Measurements from ENCODE around the gene PDCD6IP.
"Not testable (repeated sequence)": the region's sequence is repeated elsewhere in the genome, so short reads cannot be mapped to it uniquely, and the experiment has no call there.

PDCD6IP gene

DNA sequence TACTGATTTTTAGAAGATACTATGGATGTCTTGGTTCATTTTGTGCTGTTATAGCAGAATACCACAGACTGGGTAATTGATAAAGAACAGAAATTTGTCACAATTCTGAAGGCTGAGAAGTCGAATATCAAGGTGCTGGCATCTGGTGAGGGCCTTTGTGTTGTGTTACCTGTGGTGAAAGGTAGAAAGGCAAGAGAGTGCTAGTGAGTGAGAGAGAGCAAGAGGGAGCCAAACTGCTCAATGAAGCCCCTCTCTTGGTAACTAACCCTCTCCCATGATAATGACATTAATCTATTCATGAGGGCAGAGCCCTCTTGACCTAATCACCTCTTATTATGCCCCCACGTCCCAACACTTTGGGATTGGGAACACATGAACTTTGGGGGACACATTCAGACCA lies 31.3 kb downstream of the PDCD6IP start:
- ChIA-PET POLR2A (no interaction called here), CTCF (no interaction called here)
- Histone ChIP-seq H3K27me3 (replicated peaks in 2 of 5; ENCODE audit: control insufficient read depth in 4 of 5, insufficient read depth in 5 of 5, low read length in 4 of 5) (no peaks in the 10 kb centered on the region), H3K27ac (ENCODE audit: insufficient read depth in 1 of 2, low read depth in 1 of 2, low read length in 2 of 2, poor library complexity in 1 of 2, severe bottlenecking in 2 of 2) (no peak overlapping the region), H3K4me1 (ENCODE audit: control extremely low read depth in 1 of 4, control insufficient read depth in 4 of 4, insufficient read depth in 4 of 4, low read length in 3 of 4) (no peaks in the 10 kb centered on the region), H3K9me3 (ENCODE audit: control extremely low read depth in 1 of 5, control insufficient read depth in 4 of 5, insufficient read depth in 2 of 5, low read depth in 1 of 5, low read length in 4 of 5) (no peaks in the 10 kb centered on the region), H3K36me3 (ENCODE audit: control insufficient read depth in 4 of 4, insufficient read depth in 4 of 4, low read length in 3 of 4) (peaks cover 17 to 59% (median 34%) of the 10 kb centered on the region in 4 experiments), H3K4me3 (ENCODE audit: control insufficient read depth in 1 of 7, extremely low read depth in 1 of 7, insufficient read depth in 4 of 7, low read depth in 2 of 7, low read length in 6 of 7) (no peak overlapping the region)
- 100% methylated on average over 1 of the region's 2 CpGs for WGBS (ENCODE audit: insufficient coverage)
- no peak for DNase-seq

DNA sequence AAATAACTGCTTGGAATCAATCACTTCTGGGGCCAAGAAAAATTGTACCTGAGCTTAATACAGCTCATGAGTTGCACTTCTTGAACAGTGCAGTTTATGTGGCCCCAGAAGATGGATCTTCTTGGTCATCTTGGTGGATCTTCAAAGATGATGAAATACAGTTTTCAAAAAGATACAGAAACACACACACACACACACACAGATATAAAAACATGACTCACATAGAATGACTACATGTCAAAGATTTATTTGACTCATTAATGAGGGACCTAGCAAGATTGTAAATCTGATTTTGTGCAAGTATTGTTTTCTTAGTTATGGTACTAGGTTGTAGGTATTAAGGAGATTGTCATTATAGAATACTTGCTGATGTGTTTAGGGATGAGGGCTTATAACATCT lies 32.6 kb downstream of the PDCD6IP start:
- ChIA-PET CTCF (no interaction called here), POLR2A (no interaction called here)
- Histone ChIP-seq H3K9me3 (ENCODE audit: control extremely low read depth in 1 of 5, control insufficient read depth in 4 of 5, insufficient read depth in 2 of 5, low read depth in 1 of 5, low read length in 4 of 5) (no peaks in the 10 kb centered on the region), H3K4me1 (ENCODE audit: control extremely low read depth in 1 of 4, control insufficient read depth in 4 of 4, insufficient read depth in 4 of 4, low read length in 3 of 4) (no peaks in the 10 kb centered on the region), H3K4me3 (ENCODE audit: control insufficient read depth in 1 of 7, extremely low read depth in 1 of 7, insufficient read depth in 4 of 7, low read depth in 2 of 7, low read length in 6 of 7) (no peak overlapping the region), H3K36me3 (ENCODE audit: control insufficient read depth in 4 of 4, insufficient read depth in 4 of 4, low read length in 3 of 4) (peaks cover 18 to 56% (median 36%) of the 10 kb centered on the region in 4 experiments), H3K27ac (ENCODE audit: insufficient read depth in 1 of 2, low read depth in 1 of 2, low read length in 2 of 2, poor library complexity in 1 of 2, severe bottlenecking in 2 of 2) (no peak overlapping the region), H3K27me3 (replicated peaks in 2 of 5; ENCODE audit: control insufficient read depth in 4 of 5, insufficient read depth in 5 of 5, low read length in 4 of 5) (no peaks in the 10 kb centered on the region)
- DNase-seq = no peak

DNA sequence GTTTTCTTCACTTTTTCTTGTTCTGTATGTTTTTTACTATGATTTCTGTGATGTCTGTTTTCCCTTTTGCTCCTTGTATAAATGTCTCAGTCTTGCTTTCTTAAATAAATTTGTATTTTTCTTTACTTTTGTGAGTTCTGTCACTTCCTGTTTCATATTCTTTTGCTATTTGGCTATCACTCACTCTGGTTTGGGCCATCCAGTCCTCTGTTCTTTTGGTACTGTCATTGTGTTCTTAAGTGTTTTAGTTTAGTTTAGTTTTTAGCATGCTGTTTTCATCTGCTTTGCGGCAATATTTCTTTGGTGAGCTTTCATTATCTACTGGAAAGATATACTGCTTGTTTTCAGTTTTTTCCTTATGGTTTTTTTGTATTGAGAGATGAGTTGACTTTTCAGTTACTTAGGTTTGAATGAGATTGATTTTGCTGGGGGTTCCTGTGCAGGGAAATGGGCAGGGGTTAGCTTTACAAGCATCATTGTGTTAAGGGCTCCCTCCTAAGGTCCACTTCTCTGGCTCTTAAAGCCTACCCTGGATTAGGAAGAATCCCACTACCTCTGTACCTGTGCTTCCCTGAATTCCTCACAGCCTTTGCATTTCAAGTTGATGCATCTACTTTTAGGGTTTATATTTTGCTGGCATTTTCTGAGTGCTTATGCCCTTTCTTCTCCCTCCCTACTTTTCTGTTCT lies 35.1 kb downstream of the PDCD6IP start:
- CTCF ChIA-PET = interaction anchor here (1.3 kb wide), 1 partner anchor 11 kb away, joined by 3 read pairs; no protein-coding TSS in a partner anchor
- Histone ChIP-seq H3K27me3 (replicated peaks in 2 of 5; ENCODE audit: control insufficient read depth in 4 of 5, insufficient read depth in 5 of 5, low read length in 4 of 5) (no peaks in the 10 kb centered on the region), H3K4me1 (ENCODE audit: control extremely low read depth in 1 of 4, control insufficient read depth in 4 of 4, insufficient read depth in 4 of 4, low read length in 3 of 4) (no peaks in the 10 kb centered on the region), H3K4me3 (ENCODE audit: control insufficient read depth in 1 of 7, extremely low read depth in 1 of 7, insufficient read depth in 4 of 7, low read depth in 2 of 7, low read length in 6 of 7) (no peak overlapping the region), H3K27ac (ENCODE audit: insufficient read depth in 1 of 2, low read depth in 1 of 2, low read length in 2 of 2, poor library complexity in 1 of 2, severe bottlenecking in 2 of 2) (no peak overlapping the region), H3K36me3 (ENCODE audit: control insufficient read depth in 4 of 4, insufficient read depth in 4 of 4, low read length in 3 of 4) (peaks cover 18 to 44% (median 29%) of the 10 kb centered on the region in 4 experiments), H3K9me3 (ENCODE audit: control extremely low read depth in 1 of 5, control insufficient read depth in 4 of 5, insufficient read depth in 2 of 5, low read depth in 1 of 5, low read length in 4 of 5) (no peaks in the 10 kb centered on the region)
- POLR2A ChIA-PET = no interaction called here
- 100% methylated on average over 1 of the region's 1 CpG for WGBS (ENCODE audit: insufficient coverage)
- DNase-seq = no peak

DNA sequence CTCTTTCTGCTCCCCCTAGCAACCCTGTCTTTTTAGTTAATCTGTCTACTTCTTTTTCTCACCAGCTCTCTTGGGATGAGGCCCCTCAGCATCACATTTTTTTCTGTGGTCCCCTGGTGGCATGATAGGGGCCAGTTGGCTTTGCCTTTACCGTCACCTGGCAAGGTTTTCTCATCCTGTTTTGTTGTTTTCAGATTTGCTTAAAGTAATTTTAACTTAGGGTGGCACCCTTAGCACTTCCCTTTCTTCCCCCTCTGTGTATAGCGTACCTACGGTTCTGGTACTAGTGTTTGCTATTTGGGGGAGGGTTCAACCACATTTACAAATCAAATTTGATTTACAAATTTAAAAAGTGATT lies 35.6 kb downstream of the PDCD6IP start:
- CTCF ChIA-PET = interaction anchor here (1.3 kb wide), 1 partner anchor 11 kb away, joined by 3 read pairs; no protein-coding TSS in a partner anchor
- no peaks in the 10 kb centered on the region for H3K4me1 ChIP-seq (ENCODE audit: control extremely low read depth in 1 of 4, control insufficient read depth in 4 of 4, insufficient read depth in 4 of 4, low read length in 3 of 4)
- POLR2A ChIA-PET = no interaction called here

DNA sequence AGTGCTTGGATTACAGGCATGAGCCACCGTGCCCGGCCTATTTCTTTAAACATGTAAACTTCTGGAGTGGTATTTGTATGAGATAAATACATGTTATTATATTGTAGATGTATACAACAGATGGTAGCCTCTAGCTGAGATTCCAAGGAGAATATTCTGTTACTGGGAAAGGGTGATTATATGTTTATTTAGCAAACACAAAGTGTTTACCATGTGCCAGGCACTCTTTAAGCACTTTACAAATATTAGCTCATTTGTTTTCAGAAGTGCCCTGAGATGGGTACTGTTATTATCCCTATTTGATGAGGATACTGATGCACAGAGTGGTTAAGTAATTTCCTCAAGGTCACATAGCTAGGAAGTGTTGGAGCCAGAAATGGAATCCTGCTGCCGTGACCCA lies 38.8 kb downstream of the PDCD6IP start:
- H3K9me3 ChIP-seq (ENCODE audit: control extremely low read depth in 1 of 5, control insufficient read depth in 4 of 5, insufficient read depth in 2 of 5, low read depth in 1 of 5, low read length in 4 of 5); DNase-seq; H3K27ac ChIP-seq (ENCODE audit: insufficient read depth in 1 of 2, low read depth in 1 of 2, low read length in 2 of 2, poor library complexity in 1 of 2, severe bottlenecking in 2 of 2); H3K4me1 ChIP-seq (ENCODE audit: control extremely low read depth in 1 of 4, control insufficient read depth in 4 of 4, insufficient read depth in 4 of 4, low read length in 3 of 4); H3K27me3 ChIP-seq (replicated peaks in 2 of 5; ENCODE audit: control insufficient read depth in 4 of 5, insufficient read depth in 5 of 5, low read length in 4 of 5); CTCF ChIA-PET; H3K4me3 ChIP-seq (ENCODE audit: control insufficient read depth in 1 of 7, extremely low read depth in 1 of 7, insufficient read depth in 4 of 7, low read depth in 2 of 7, low read length in 6 of 7); POLR2A ChIA-PET: not testable (repeated sequence)
- peaks cover 4 to 40% (median 12%) of the 10 kb centered on the region in 4 experiments for H3K36me3 ChIP-seq (ENCODE audit: control insufficient read depth in 4 of 4, insufficient read depth in 4 of 4, low read length in 3 of 4)
- WGBS (ENCODE audit: insufficient coverage) = 100% methylated on average over 2 of the region's 3 CpGs

More for the DNA sequence above, 35.6 kb downstream of the PDCD6IP start:
- DNase-seq = no peak
- H3K27ac ChIP-seq (ENCODE audit: insufficient read depth in 1 of 2, low read depth in 1 of 2, low read length in 2 of 2, poor library complexity in 1 of 2, severe bottlenecking in 2 of 2) = no peak overlapping the region
- no peaks in the 10 kb centered on the region for H3K9me3 ChIP-seq (ENCODE audit: control extremely low read depth in 1 of 5, control insufficient read depth in 4 of 5, insufficient read depth in 2 of 5, low read depth in 1 of 5, low read length in 4 of 5)
- peaks cover 18 to 46% (median 27%) of the 10 kb centered on the region in 4 experiments for H3K36me3 ChIP-seq (ENCODE audit: control insufficient read depth in 4 of 4, insufficient read depth in 4 of 4, low read length in 3 of 4)
- no CpG with 5 or more reads among the region's 3 CpGs for WGBS (ENCODE audit: insufficient coverage)
- H3K4me3 ChIP-seq (ENCODE audit: control insufficient read depth in 1 of 7, extremely low read depth in 1 of 7, insufficient read depth in 4 of 7, low read depth in 2 of 7, low read length in 6 of 7) = no peak overlapping the region
- H3K27me3 ChIP-seq (replicated peaks in 2 of 5; ENCODE audit: control insufficient read depth in 4 of 5, insufficient read depth in 5 of 5, low read length in 4 of 5) = no peaks in the 10 kb centered on the region

DNA sequence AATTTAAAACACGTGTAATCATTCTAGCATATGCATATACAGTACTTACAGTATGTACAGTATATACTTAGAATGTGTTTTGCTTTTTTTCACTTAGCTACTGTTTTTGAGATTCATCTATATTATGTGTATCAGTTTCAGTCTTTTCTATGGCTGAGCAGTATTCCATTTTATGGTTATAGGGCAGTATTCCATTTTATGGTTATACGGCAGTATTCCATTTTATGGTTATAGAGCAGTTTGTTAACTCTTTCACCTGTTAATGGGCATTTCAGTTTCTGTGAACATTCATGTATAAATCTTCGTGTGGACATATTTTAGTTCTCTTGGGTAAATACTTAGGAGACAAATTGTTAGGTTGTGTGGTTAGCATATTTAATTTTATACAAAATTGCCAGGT lies 40.9 kb downstream of the PDCD6IP start:
- no peaks in the 10 kb centered on the region for H3K9me3 ChIP-seq (ENCODE audit: control extremely low read depth in 1 of 5, control insufficient read depth in 4 of 5, insufficient read depth in 2 of 5, low read depth in 1 of 5, low read length in 4 of 5)
- H3K27ac ChIP-seq (ENCODE audit: insufficient read depth in 1 of 2, low read depth in 1 of 2, low read length in 2 of 2, poor library complexity in 1 of 2, severe bottlenecking in 2 of 2) = no peak overlapping the region
- no peak for DNase-seq
- no peak overlapping the region for H3K4me3 ChIP-seq (ENCODE audit: control insufficient read depth in 1 of 7, extremely low read depth in 1 of 7, insufficient read depth in 4 of 7, low read depth in 2 of 7, low read length in 6 of 7)
- ChIA-PET POLR2A (no interaction called here), CTCF (no interaction called here)
- no peaks in the 10 kb centered on the region for H3K27me3 ChIP-seq (replicated peaks in 2 of 5; ENCODE audit: control insufficient read depth in 4 of 5, insufficient read depth in 5 of 5, low read length in 4 of 5)
- H3K36me3 ChIP-seq (ENCODE audit: control insufficient read depth in 4 of 4, insufficient read depth in 4 of 4, low read length in 3 of 4) = peaks cover 6 to 39% (median 11%) of the 10 kb centered on the region in 4 experiments
- H3K4me1 ChIP-seq (ENCODE audit: control extremely low read depth in 1 of 4, control insufficient read depth in 4 of 4, insufficient read depth in 4 of 4, low read length in 3 of 4) = no peaks in the 10 kb centered on the region
- WGBS (ENCODE audit: insufficient coverage) = 100% methylated on average over 1 of the region's 3 CpGs

DNA sequence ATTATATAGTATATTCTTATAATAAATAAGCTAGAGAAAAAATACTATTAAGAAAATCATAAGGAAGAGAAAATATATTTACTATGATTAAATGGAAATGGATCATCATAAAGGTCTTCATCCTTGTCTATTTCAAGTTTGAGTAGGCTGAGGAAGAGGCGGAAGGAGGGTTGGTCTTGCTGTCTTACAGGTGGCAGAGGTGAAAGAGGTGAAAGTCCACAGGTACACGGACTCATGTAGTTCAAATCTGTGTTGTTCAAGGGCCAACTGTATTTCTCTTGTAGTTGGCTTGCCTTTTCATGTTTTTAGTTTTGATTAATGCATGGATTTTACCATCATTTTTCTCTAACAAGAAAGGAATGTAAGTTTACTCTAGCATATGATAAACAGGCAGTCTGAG lies 41.7 kb downstream of the PDCD6IP start:
- Histone ChIP-seq H3K4me3 (ENCODE audit: control insufficient read depth in 1 of 7, extremely low read depth in 1 of 7, insufficient read depth in 4 of 7, low read depth in 2 of 7, low read length in 6 of 7) (no peak overlapping the region), H3K9me3 (ENCODE audit: control extremely low read depth in 1 of 5, control insufficient read depth in 4 of 5, insufficient read depth in 2 of 5, low read depth in 1 of 5, low read length in 4 of 5) (no peaks in the 10 kb centered on the region), H3K4me1 (ENCODE audit: control extremely low read depth in 1 of 4, control insufficient read depth in 4 of 4, insufficient read depth in 4 of 4, low read length in 3 of 4) (no peaks in the 10 kb centered on the region), H3K27ac (ENCODE audit: insufficient read depth in 1 of 2, low read depth in 1 of 2, low read length in 2 of 2, poor library complexity in 1 of 2, severe bottlenecking in 2 of 2) (no peak overlapping the region), H3K36me3 (ENCODE audit: control insufficient read depth in 4 of 4, insufficient read depth in 4 of 4, low read length in 3 of 4) (peaks cover 6 to 43% (median 12%) of the 10 kb centered on the region in 4 experiments), H3K27me3 (replicated peaks in 2 of 5; ENCODE audit: control insufficient read depth in 4 of 5, insufficient read depth in 5 of 5, low read length in 4 of 5) (no peaks in the 10 kb centered on the region)
- DNase-seq = no peak
- ChIA-PET CTCF (no interaction called here), POLR2A (no interaction called here)
- 100% methylated on average over 1 of the region's 2 CpGs for WGBS (ENCODE audit: insufficient coverage)

Measured in common myeloid progenitor, CD34-positive (primary cell).